GM12801 (cell line): ENCODE measurements around the gene MINPP1.

Source experiments
- TF ChIP-seq, protein P1 (sequence below): IDR thresholded peaks from one replicate; pipeline ENCODE4 v1.5.1; 2011; ENCODE audit warnings: control low read depth; ENCODE audit not compliant: insufficient read length; ENCODE audit errors: extremely low read depth

Gene MINPP1

DNA sequence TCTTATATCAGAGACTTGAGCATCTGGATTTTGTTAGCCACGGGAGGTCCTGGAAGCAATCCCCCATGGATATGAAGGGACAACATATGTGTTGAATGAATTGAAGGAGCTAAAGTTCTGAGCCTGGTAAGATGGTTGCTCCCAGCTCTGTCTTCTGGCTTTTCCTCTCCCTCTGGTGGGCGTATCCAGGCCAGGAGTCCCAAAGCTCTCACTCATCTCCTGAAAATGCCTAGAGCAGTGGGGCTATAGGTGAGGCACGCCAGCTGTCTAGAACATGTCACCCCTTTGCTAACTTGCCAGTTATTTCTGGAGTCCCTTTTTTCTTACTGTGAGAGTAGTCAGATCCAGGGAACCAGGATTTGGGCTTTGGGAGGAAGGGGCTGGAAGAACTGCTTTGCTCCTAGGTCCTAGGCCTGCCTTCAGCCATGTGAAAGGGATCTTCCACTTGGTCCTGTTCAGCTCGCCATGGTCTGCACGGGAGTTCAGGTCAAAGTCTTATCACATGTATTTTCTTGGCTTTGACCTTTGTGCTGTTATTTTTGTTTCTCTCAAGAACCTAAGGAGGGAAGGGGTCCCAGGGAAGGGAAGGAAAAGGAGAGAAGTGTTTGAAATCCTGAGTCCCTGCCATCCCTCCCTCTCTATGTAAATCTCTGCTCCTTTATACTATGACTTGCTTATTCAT lies 73.6 kb downstream of the MINPP1 start:
- TF ChIP-seq, protein P1, sequence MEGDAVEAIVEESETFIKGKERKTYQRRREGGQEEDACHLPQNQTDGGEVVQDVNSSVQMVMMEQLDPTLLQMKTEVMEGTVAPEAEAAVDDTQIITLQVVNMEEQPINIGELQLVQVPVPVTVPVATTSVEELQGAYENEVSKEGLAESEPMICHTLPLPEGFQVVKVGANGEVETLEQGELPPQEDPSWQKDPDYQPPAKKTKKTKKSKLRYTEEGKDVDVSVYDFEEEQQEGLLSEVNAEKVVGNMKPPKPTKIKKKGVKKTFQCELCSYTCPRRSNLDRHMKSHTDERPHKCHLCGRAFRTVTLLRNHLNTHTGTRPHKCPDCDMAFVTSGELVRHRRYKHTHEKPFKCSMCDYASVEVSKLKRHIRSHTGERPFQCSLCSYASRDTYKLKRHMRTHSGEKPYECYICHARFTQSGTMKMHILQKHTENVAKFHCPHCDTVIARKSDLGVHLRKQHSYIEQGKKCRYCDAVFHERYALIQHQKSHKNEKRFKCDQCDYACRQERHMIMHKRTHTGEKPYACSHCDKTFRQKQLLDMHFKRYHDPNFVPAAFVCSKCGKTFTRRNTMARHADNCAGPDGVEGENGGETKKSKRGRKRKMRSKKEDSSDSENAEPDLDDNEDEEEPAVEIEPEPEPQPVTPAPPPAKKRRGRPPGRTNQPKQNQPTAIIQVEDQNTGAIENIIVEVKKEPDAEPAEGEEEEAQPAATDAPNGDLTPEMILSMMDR, result no peak

DNA sequence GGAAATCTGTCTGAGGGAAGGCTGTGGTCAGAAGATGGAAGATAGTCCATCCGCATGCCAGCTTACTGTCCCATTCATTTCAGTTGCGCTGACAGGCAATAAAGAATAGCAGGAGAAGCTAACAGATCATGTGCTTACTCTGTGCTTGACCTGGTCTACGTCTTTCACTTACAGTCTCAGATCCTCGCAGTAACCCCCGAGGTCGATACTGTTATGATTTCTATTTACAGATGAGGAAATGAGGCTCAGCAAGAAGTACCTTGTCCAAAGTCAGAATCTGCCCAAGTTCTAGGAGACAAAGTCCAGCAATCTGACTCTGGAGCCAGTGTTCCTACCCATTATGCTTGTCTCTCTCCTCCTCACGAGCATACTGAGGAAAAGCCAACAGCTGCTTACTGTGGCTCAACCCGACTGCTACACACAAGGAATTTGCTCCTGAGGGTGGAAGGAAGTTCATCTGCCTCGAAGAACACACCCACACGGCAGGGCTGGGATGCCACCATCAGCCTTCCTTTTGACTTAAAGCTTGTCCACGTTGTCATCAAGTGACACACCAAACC lies 74.2 kb downstream of the MINPP1 start:
- TF ChIP-seq, protein P1, result no peak

- TF ChIP-seq, protein P1, result no peak
Observed at GRCh38 chr10:87579563-87579962, 74.9 kb downstream of the MINPP1 start.

- TF ChIP-seq, protein P1, result no peak
Observed at GRCh38 chr10:87580016-87580415, 75.3 kb downstream of the MINPP1 start.

DNA sequence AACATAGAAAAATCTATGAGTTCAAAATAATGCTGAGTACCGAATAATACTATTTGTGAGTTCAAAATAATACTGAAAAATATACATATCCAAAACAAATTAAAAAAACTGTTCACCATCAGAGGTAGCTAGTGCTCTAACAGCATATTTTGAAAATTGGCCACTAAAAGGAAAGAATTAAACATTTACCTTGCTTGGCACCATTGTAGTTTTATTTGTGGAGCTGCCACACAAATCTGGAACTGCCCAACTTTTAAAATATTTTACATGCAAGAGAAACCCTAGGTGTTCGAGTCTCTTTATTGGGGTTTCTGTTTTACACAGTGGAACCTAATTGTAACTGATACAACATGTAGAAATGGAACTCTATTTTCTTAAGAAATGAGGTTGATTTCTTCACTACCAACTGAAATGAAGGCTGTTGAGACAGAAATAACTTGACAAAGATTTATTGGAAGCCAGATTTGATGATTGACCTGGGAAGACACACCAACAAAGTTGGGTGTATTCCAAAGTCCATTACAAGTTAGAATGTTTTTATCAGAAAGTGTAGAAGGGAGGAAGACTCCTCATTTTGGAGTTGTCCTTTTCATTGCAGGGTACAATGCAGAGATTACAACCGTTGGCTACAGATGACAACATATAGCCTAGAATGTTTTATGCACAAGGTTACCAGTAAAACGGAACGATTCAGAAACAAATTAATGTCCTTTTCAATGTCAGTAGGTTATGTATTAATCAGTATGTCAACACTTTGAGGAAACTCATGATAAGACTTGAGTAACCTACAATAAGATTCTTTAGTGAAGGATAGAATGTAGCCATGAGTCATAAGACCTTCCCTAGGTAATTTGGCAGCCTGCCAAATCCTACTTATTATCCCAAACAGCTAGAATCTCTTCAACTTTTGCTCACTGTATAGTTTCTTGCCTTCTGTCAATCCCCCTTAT lies 81.1 kb downstream of the MINPP1 start:
- TF ChIP-seq, protein P1, result no peak

DNA sequence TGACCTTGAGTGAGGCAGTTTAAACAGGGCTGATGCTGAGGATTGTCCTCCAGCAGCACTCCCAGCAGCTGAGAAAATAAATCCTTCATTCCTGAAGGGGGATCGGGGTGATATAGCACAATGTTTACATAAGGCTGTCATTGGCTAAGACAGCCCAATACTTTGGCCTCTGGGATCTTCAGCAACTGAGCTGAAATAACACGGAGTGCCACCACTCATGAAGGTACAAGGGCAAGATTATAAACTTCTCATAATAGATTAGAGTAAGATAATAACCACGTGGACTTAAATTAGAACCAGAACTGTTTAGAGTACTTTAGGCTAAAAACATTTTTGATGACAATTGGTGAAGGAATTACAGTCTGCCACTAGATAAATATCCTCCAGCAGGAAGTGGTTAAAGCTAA lies 85.0 kb downstream of the MINPP1 start:
- TF ChIP-seq, protein P1, result no peak

DNA sequence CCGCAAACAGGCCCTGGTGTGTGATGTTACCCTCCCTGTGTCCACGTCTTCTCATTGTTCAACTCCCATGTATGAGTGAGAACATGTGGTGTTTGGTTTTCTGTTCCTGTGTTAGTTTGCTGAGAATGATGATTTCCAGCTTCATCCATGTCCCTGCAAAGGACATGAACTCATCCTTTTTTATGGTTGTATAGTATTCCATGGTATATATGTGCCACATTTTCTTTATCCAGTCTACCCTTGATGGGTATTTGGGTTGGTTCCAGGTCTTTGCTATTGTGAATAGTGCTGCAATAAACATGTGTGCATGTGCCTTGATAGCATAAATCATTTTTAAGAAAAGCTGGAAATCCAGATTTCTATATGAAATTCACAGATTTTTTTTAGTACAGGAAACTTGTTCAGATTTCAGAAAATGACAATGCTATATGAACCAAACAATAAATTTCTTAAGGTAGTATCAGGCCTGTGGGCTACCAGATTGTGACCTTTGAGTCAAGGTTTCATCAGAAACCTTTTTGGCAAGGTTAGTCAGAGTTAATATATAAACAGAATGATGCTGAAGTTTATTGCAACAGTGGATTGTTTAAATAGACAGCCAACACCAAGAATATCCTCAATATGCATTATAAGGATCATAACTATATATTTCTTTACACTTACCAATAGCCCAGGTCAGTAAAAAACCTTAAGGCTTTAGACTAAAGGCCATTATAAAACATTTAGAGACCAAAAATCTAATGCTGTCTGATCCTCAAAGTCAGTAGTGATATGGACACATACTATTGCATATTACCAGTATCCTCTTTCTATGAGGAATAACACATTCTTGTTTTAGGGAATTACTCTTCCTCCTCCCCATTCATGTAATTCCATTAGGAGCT lies 86.3 kb downstream of the MINPP1 start:
- TF ChIP-seq, protein P1, result no peak
